ENCODE measurements around the gene SEMA7A.

The SEMA7A gene

GRCh38 chr15:74394090-74394846 lies 39.5 kb downstream of the SEMA7A start:
- no peaks in the 10 kb centered on the region; the same call in 1 of the 2 replicates for H3F3A ChIP-seq (ENCODE audit: insufficient read depth)
- no peak overlapping the region for H3K27ac ChIP-seq (ENCODE audit: low read depth, low read length)
- H3K4me2 ChIP-seq (ENCODE audit: low read depth, low read length, poor library complexity, severe bottlenecking), result no peak overlapping the region
- H2AFZ ChIP-seq (ENCODE audit: low read depth, low read length, severe bottlenecking), result no peak overlapping the region
- H4K20me1 ChIP-seq (ENCODE audit: low read depth, low read length), result no peaks in the 10 kb centered on the region
- no peaks in the 10 kb centered on the region for H3K36me3 ChIP-seq (ENCODE audit: low read length)
- H3K9me3 ChIP-seq (ENCODE audit: insufficient read depth, low read length), result no peaks in the 10 kb centered on the region
- H3K79me2 ChIP-seq (ENCODE audit: insufficient read depth, low read length), result no peaks in the 10 kb centered on the region
- no peak overlapping the region for H3K9ac ChIP-seq (ENCODE audit: low read length)
- no peaks in the 10 kb centered on the region for H3K9me2 ChIP-seq (replicated peaks; ENCODE audit: insufficient read depth, low read length)
- H3K27me3 ChIP-seq (ENCODE audit: low read length), result no peaks in the 10 kb centered on the region
- H3K4me3 ChIP-seq (ENCODE audit: insufficient read depth, low read length, poor library complexity, severe bottlenecking), result no peak overlapping the region
- TF ChIP-seq EZH2phosphoT487 (conservative IDR thresholded peaks at IDR 0.05; ENCODE audit: low read length) (no peak), CTCF (IDR thresholded peaks at IDR 0.05; ENCODE audit: insufficient read depth, low read length, poor library complexity, severe bottlenecking) (no peak)

- Histone ChIP-seq H3F3A (ENCODE audit: insufficient read depth) (no peaks in the 10 kb centered on the region), H2AFZ (ENCODE audit: low read depth, low read length, severe bottlenecking) (no peak overlapping the region), H3K27ac (ENCODE audit: low read depth, low read length) (no peak overlapping the region), H3K36me3 (ENCODE audit: low read length) (no peaks in the 10 kb centered on the region), H3K27me3 (ENCODE audit: low read length) (no peaks in the 10 kb centered on the region), H3K4me2 (ENCODE audit: low read depth, low read length, poor library complexity, severe bottlenecking) (no peak overlapping the region), H3K79me2 (ENCODE audit: insufficient read depth, low read length) (no peaks in the 10 kb centered on the region), H3K9me2 (replicated peaks; ENCODE audit: insufficient read depth, low read length) (no peaks in the 10 kb centered on the region), H4K20me1 (ENCODE audit: low read depth, low read length) (no peaks in the 10 kb centered on the region), H3K4me3 (ENCODE audit: insufficient read depth, low read length, poor library complexity, severe bottlenecking) (no peak overlapping the region), H3K9me3 (ENCODE audit: insufficient read depth, low read length) (no peaks in the 10 kb centered on the region), H3K9ac (ENCODE audit: low read length) (no peak overlapping the region)
- TF ChIP-seq EZH2phosphoT487 (conservative IDR thresholded peaks at IDR 0.05; ENCODE audit: low read length), result no peak
- no peak for TF ChIP-seq CTCF (IDR thresholded peaks at IDR 0.05; ENCODE audit: insufficient read depth, low read length, poor library complexity, severe bottlenecking)
These were observed 40.3 kb downstream of the SEMA7A start for GRCh38 chr15:74393423-74393822.

GRCh38 chr15:74392902-74393301 lies 40.9 kb downstream of the SEMA7A start:
- no peak overlapping the region for H2AFZ ChIP-seq (ENCODE audit: low read depth, low read length, severe bottlenecking)
- no peaks in the 10 kb centered on the region for H3K9me2 ChIP-seq (replicated peaks; ENCODE audit: insufficient read depth, low read length)
- H3F3A ChIP-seq (ENCODE audit: insufficient read depth), result no peaks in the 10 kb centered on the region
- H4K20me1 ChIP-seq (ENCODE audit: low read depth, low read length), result no peaks in the 10 kb centered on the region
- H3K27ac ChIP-seq (ENCODE audit: low read depth, low read length), result no peak overlapping the region
- no peaks in the 10 kb centered on the region for H3K79me2 ChIP-seq (ENCODE audit: insufficient read depth, low read length)
- H3K36me3 ChIP-seq (ENCODE audit: low read length), result no peaks in the 10 kb centered on the region
- H3K9ac ChIP-seq (ENCODE audit: low read length), result no peak overlapping the region
- TF ChIP-seq CTCF (IDR thresholded peaks at IDR 0.05; ENCODE audit: insufficient read depth, low read length, poor library complexity, severe bottlenecking), result no peak
- TF ChIP-seq EZH2phosphoT487 (conservative IDR thresholded peaks at IDR 0.05; ENCODE audit: low read length), result no peak
- no peaks in the 10 kb centered on the region for H3K27me3 ChIP-seq (ENCODE audit: low read length)
- no peak overlapping the region for H3K4me3 ChIP-seq (ENCODE audit: insufficient read depth, low read length, poor library complexity, severe bottlenecking)
- H3K4me2 ChIP-seq (ENCODE audit: low read depth, low read length, poor library complexity, severe bottlenecking), result no peak overlapping the region
- no peaks in the 10 kb centered on the region for H3K9me3 ChIP-seq (ENCODE audit: insufficient read depth, low read length)
